WTC11 (cell line): ENCODE measurements around the gene ZNF333. TPM values are rescaled to one million over a fixed set of nuclear protein-coding genes. Genes with fewer than 3 reads are reported as not detected.

Experiments
- ATAC-seq: fragments of 200-7000 bp; cut with Tn5 transposase; 2 replicates; pipeline ENCODE4 v1.10.0; 2021; ENCODE audit warnings: mild to moderate bottlenecking, moderate library complexity
- CTCF ChIA-PET: fragments of 300-600 bp; sonication (Branson Sonifier 250); formaldehyde crosslinking; loops from one replicate; lab custom pipeline; 2021; ENCODE audit warnings: antibody characterized with exemption; lab: Charles Lee
- POLR2A ChIA-PET: fragments of 350-600 bp; sonication (Branson Sonifier 250); formaldehyde crosslinking; loops from one replicate; lab custom pipeline; 2021; ENCODE audit warnings: antibody characterized with exemption; lab: Charles Lee
- DNase-seq: peaks from one replicate; pipeline ENCODE4 v3.0.0; 2021; ENCODE audit warnings: low spot score
- H3K27ac Mint-ChIP-seq: 2 replicates; pipeline ENCODE4 v1.8.0; 2021; ENCODE audit warnings: mixed read lengths
- H3K27me3 Mint-ChIP-seq: 2 replicates; pipeline ENCODE4 v1.8.0; 2021; ENCODE audit warnings: low read depth, mild to moderate bottlenecking, moderate library complexity, mixed read lengths
- H3K36me3 Mint-ChIP-seq: 2 replicates; pipeline ENCODE4 v1.8.0; 2021; ENCODE audit warnings: mixed read lengths
- H3K4me1 Mint-ChIP-seq: 2 replicates; pipeline ENCODE4 v1.8.0; 2022; ENCODE audit warnings: mixed read lengths
- H3K4me3 Mint-ChIP-seq: 2 replicates; pipeline ENCODE4 v1.8.0; 2021; ENCODE audit warnings: mild to moderate bottlenecking, moderate library complexity, mixed read lengths
- H3K9me3 Mint-ChIP-seq: 2 replicates; pipeline ENCODE4 v1.8.0; 2021; ENCODE audit warnings: mixed read lengths
- CREM ChIP-seq: sonication (generic); formaldehyde crosslinking; IDR thresholded peaks from 2 replicates; pipeline ENCODE4 v1.8.1; 2022; ENCODE audit warnings: mild to moderate bottlenecking, missing genetic modification reagents, moderate library complexity
- GABPB1 ChIP-seq: sonication (generic); formaldehyde crosslinking; IDR thresholded peaks from 2 replicates; pipeline ENCODE4 v1.8.1; 2023; ENCODE audit warnings: mild to moderate bottlenecking, missing genetic modification reagents
- GTF2I ChIP-seq: fragments of 250-450 bp; sonication (Bioruptor Pico); conservative IDR thresholded peaks from 2 replicates; pipeline ENCODE4 v1.4.0; 2021; ENCODE audit warnings: mild to moderate bottlenecking
- NFYB ChIP-seq: sonication (generic); formaldehyde crosslinking; conservative IDR thresholded peaks from 2 replicates; pipeline ENCODE4 v1.8.0; 2022; ENCODE audit warnings: low read depth, missing genetic modification reagents
- PRRX2 ChIP-seq: fragments of 250-450 bp; sonication (Bioruptor Pico); IDR thresholded peaks from 2 replicates; pipeline ENCODE4 v1.8.0; 2021; ENCODE audit warnings: mild to moderate bottlenecking
- RELA ChIP-seq: sonication (generic); formaldehyde crosslinking; IDR thresholded peaks from 2 replicates; pipeline ENCODE4 v1.8.1; 2022; ENCODE audit warnings: missing genetic modification reagents, mild to moderate bottlenecking, borderline replicate concordance
- SP1 ChIP-seq: sonication (generic); formaldehyde crosslinking; conservative IDR thresholded peaks from 2 replicates; pipeline ENCODE4 v1.8.1; 2022; ENCODE audit warnings: missing genetic modification reagents
- TEAD4 ChIP-seq: sonication (generic); formaldehyde crosslinking; IDR thresholded peaks from 2 replicates; pipeline ENCODE4 v1.8.0; 2022; ENCODE audit warnings: mild to moderate bottlenecking, missing genetic modification reagents
- TP53 ChIP-seq: sonication (generic); formaldehyde crosslinking; IDR thresholded peaks from 2 replicates; pipeline ENCODE4 v1.8.1; 2023; ENCODE audit warnings: mild to moderate bottlenecking, missing genetic modification reagents
- ZNF219 ChIP-seq: sonication (generic); formaldehyde crosslinking; IDR thresholded peaks from 2 replicates; pipeline ENCODE4 v1.8.0; 2023; ENCODE audit warnings: missing genetic modification reagents, mild to moderate bottlenecking, borderline replicate concordance
- total RNA-seq: library from RNA; stranded (reverse); gene quantifications from 3 replicates; pipeline ENCODE4 v1.2.3, GENCODE V29; 2021
- TF ChIP-seq, protein P1 (sequence below): fragments of 250-450 bp; sonication (Bioruptor Pico); IDR thresholded peaks from 2 replicates; pipeline ENCODE4 v1.9.0; 2021; ENCODE audit warnings: mild to moderate bottlenecking, borderline replicate concordance
- TF ChIP-seq, protein P2 (sequence below): sonication (generic); formaldehyde crosslinking; IDR thresholded peaks from 2 replicates; pipeline ENCODE4 v1.8.0; 2023; ENCODE audit warnings: mild to moderate bottlenecking, missing genetic modification reagents
- TF ChIP-seq, protein P3 (sequence below): fragments of 250-450 bp; sonication (Bioruptor Pico); IDR thresholded peaks from 2 replicates; pipeline ENCODE4 v1.9.0; 2021; ENCODE audit warnings: moderate library complexity, mild to moderate bottlenecking, inconsistent platforms, borderline replicate concordance
- TF ChIP-seq, protein P4 (sequence below): sonication (generic); formaldehyde crosslinking; IDR thresholded peaks from 2 replicates; pipeline ENCODE4 v1.8.0; 2023; ENCODE audit warnings: missing genetic modification reagents, mild to moderate bottlenecking, borderline replicate concordance
- TF ChIP-seq, protein P5 (sequence below): sonication (generic); formaldehyde crosslinking; IDR thresholded peaks from 2 replicates; pipeline ENCODE4 v1.8.1; 2022; ENCODE audit warnings: mild to moderate bottlenecking, moderate library complexity, missing genetic modification reagents
- TF ChIP-seq, protein P6 (sequence below): sonication (generic); formaldehyde crosslinking; IDR thresholded peaks from 2 replicates; pipeline ENCODE4 v1.8.0; 2022; ENCODE audit warnings: missing genetic modification reagents

ZNF333 gene
- total RNA-seq, 1 experiment from 2014 or later: 16.2 TPM

DNA sequence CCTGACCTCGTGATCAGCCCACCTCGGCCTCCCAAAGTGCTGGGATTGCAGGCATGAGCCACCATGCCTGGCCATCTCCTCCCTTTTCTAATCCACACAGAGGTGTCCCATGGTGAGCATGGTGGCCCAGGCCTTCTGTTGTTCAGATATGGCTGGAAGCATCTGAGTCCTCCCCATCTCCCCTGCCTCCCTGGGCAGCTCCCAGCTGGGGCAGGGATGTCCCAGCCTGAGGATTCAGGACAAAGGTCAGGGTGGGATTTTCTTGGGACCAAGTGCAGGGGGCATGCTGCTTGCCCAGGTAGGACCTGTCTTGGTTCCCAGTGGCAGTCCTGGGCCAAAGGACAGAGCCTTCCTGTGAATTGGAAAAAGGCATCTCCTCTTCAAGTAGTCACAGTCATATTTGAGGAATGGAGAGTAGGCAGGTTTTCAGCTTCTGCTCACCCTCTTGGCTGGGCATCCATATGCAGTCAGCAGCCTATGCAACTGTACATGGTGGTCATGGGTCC, 77.7 kb downstream of the ZNF333 start:
- DNase-seq (no peak), ATAC-seq (no peak)
- no peaks in the 10 kb centered on the region for H3K9me3 Mint-ChIP-seq
- no peak overlapping the region for H3K27ac Mint-ChIP-seq
- ChIA-PET POLR2A (no interaction called here), CTCF (no interaction called here)
- H3K27me3 Mint-ChIP-seq: peaks cover 3% of the 10 kb centered on the region
- no peak overlapping the region for H3K4me3 Mint-ChIP-seq
- H3K36me3 Mint-ChIP-seq: peaks cover 30% of the 10 kb centered on the region
- TF ChIP-seq ZNF219 (CRISPR knock-in tag) (no peak), GABPB1 (no peak), SP1 (CRISPR knock-in tag) (no peak), TP53 (CRISPR knock-in tag) (no peak)
- TF ChIP-seq, protein P1, sequence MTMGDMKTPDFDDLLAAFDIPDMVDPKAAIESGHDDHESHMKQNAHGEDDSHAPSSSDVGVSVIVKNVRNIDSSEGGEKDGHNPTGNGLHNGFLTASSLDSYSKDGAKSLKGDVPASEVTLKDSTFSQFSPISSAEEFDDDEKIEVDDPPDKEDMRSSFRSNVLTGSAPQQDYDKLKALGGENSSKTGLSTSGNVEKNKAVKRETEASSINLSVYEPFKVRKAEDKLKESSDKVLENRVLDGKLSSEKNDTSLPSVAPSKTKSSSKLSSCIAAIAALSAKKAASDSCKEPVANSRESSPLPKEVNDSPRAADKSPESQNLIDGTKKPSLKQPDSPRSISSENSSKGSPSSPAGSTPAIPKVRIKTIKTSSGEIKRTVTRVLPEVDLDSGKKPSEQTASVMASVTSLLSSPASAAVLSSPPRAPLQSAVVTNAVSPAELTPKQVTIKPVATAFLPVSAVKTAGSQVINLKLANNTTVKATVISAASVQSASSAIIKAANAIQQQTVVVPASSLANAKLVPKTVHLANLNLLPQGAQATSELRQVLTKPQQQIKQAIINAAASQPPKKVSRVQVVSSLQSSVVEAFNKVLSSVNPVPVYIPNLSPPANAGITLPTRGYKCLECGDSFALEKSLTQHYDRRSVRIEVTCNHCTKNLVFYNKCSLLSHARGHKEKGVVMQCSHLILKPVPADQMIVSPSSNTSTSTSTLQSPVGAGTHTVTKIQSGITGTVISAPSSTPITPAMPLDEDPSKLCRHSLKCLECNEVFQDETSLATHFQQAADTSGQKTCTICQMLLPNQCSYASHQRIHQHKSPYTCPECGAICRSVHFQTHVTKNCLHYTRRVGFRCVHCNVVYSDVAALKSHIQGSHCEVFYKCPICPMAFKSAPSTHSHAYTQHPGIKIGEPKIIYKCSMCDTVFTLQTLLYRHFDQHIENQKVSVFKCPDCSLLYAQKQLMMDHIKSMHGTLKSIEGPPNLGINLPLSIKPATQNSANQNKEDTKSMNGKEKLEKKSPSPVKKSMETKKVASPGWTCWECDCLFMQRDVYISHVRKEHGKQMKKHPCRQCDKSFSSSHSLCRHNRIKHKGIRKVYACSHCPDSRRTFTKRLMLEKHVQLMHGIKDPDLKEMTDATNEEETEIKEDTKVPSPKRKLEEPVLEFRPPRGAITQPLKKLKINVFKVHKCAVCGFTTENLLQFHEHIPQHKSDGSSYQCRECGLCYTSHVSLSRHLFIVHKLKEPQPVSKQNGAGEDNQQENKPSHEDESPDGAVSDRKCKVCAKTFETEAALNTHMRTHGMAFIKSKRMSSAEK (CRISPR knock-in tag): no peak
- TF ChIP-seq, protein P2, sequence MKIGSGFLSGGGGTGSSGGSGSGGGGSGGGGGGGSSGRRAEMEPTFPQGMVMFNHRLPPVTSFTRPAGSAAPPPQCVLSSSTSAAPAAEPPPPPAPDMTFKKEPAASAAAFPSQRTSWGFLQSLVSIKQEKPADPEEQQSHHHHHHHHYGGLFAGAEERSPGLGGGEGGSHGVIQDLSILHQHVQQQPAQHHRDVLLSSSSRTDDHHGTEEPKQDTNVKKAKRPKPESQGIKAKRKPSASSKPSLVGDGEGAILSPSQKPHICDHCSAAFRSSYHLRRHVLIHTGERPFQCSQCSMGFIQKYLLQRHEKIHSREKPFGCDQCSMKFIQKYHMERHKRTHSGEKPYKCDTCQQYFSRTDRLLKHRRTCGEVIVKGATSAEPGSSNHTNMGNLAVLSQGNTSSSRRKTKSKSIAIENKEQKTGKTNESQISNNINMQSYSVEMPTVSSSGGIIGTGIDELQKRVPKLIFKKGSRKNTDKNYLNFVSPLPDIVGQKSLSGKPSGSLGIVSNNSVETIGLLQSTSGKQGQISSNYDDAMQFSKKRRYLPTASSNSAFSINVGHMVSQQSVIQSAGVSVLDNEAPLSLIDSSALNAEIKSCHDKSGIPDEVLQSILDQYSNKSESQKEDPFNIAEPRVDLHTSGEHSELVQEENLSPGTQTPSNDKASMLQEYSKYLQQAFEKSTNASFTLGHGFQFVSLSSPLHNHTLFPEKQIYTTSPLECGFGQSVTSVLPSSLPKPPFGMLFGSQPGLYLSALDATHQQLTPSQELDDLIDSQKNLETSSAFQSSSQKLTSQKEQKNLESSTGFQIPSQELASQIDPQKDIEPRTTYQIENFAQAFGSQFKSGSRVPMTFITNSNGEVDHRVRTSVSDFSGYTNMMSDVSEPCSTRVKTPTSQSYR: no peak
- TF ChIP-seq, protein P3, sequence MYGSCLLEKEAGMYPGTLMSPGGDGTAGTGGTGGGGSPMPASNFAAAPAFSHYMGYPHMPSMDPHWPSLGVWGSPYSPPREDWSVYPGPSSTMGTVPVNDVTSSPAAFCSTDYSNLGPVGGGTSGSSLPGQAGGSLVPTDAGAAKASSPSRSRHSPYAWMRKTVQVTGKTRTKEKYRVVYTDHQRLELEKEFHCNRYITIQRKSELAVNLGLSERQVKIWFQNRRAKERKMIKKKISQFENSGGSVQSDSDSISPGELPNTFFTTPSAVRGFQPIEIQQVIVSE (CRISPR knock-in tag): no peak
- H3K4me1 Mint-ChIP-seq: no peaks in the 10 kb centered on the region

DNA sequence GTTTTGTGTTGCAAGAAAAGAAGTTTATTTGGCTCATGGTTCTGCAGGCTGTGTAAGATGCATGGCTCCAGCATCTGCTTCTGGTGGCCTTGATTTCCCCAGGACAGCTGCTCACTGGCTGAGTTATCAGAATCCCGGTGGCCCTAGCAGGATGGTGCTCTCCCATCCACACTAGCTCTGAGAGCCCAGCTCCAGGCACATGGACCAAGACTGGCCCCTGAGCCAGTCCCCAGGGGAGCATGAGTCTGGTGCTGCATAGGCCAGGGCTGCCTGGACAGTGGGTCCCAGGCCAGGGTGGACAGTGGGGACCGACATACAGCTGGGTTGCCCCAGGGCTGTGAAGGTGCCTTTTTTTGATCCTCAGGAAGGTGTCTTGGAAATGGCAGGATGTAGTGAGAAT, 78.2 kb downstream of the ZNF333 start:
- ATAC-seq (no peak), DNase-seq (no peak)
- TF ChIP-seq TEAD4 (CRISPR knock-in tag) (no peak), PRRX2 (no peak), RELA (no peak), GTF2I (no peak), NFYB (no peak), CREM (CRISPR knock-in tag) (no peak)
- TF ChIP-seq, protein P4, sequence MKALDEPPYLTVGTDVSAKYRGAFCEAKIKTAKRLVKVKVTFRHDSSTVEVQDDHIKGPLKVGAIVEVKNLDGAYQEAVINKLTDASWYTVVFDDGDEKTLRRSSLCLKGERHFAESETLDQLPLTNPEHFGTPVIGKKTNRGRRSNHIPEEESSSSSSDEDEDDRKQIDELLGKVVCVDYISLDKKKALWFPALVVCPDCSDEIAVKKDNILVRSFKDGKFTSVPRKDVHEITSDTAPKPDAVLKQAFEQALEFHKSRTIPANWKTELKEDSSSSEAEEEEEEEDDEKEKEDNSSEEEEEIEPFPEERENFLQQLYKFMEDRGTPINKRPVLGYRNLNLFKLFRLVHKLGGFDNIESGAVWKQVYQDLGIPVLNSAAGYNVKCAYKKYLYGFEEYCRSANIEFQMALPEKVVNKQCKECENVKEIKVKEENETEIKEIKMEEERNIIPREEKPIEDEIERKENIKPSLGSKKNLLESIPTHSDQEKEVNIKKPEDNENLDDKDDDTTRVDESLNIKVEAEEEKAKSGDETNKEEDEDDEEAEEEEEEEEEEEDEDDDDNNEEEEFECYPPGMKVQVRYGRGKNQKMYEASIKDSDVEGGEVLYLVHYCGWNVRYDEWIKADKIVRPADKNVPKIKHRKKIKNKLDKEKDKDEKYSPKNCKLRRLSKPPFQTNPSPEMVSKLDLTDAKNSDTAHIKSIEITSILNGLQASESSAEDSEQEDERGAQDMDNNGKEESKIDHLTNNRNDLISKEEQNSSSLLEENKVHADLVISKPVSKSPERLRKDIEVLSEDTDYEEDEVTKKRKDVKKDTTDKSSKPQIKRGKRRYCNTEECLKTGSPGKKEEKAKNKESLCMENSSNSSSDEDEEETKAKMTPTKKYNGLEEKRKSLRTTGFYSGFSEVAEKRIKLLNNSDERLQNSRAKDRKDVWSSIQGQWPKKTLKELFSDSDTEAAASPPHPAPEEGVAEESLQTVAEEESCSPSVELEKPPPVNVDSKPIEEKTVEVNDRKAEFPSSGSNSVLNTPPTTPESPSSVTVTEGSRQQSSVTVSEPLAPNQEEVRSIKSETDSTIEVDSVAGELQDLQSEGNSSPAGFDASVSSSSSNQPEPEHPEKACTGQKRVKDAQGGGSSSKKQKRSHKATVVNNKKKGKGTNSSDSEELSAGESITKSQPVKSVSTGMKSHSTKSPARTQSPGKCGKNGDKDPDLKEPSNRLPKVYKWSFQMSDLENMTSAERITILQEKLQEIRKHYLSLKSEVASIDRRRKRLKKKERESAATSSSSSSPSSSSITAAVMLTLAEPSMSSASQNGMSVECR (CRISPR knock-in tag): no peak
- TF ChIP-seq, protein P5, sequence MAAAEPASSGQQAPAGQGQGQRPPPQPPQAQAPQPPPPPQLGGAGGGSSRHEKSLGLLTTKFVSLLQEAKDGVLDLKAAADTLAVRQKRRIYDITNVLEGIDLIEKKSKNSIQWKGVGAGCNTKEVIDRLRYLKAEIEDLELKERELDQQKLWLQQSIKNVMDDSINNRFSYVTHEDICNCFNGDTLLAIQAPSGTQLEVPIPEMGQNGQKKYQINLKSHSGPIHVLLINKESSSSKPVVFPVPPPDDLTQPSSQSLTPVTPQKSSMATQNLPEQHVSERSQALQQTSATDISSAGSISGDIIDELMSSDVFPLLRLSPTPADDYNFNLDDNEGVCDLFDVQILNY (CRISPR knock-in tag): no peak
- TF ChIP-seq, protein P6, sequence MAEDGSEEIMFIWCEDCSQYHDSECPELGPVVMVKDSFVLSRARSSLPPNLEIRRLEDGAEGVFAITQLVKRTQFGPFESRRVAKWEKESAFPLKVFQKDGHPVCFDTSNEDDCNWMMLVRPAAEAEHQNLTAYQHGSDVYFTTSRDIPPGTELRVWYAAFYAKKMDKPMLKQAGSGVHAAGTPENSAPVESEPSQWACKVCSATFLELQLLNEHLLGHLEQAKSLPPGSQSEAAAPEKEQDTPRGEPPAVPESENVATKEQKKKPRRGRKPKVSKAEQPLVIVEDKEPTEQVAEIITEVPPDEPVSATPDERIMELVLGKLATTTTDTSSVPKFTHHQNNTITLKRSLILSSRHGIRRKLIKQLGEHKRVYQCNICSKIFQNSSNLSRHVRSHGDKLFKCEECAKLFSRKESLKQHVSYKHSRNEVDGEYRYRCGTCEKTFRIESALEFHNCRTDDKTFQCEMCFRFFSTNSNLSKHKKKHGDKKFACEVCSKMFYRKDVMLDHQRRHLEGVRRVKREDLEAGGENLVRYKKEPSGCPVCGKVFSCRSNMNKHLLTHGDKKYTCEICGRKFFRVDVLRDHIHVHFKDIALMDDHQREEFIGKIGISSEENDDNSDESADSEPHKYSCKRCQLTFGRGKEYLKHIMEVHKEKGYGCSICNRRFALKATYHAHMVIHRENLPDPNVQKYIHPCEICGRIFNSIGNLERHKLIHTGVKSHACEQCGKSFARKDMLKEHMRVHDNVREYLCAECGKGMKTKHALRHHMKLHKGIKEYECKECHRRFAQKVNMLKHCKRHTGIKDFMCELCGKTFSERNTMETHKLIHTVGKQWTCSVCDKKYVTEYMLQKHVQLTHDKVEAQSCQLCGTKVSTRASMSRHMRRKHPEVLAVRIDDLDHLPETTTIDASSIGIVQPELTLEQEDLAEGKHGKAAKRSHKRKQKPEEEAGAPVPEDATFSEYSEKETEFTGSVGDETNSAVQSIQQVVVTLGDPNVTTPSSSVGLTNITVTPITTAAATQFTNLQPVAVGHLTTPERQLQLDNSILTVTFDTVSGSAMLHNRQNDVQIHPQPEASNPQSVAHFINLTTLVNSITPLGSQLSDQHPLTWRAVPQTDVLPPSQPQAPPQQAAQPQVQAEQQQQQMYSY (CRISPR knock-in tag): no peak

More for the DNA sequence above, 78.2 kb downstream of the ZNF333 start:
- no peak overlapping the region for H3K4me3 Mint-ChIP-seq
- no peaks in the 10 kb centered on the region for H3K4me1 Mint-ChIP-seq
- peaks cover 3% of the 10 kb centered on the region for H3K27me3 Mint-ChIP-seq
- peaks cover 32% of the 10 kb centered on the region for H3K36me3 Mint-ChIP-seq
- CTCF ChIA-PET: no interaction called here
- POLR2A ChIA-PET: no interaction called here
- H3K27ac Mint-ChIP-seq: no peak overlapping the region
- H3K9me3 Mint-ChIP-seq: no peaks in the 10 kb centered on the region
